Hippocampal formation (tissue), 2 donors: ENCODE data around the gene ROBO1.

ENCODE experiments used
- DNase-seq, 2 donors: peaks; one replicate each; lab custom pipeline; 2025; lab: John Stamatoyannopoulos, UW

Gene ROBO1

GRCh38 chr3:79012946-79013362 lies 754.8 kb downstream of the ROBO1 start:
- peak; percentile 38 to 70 for DNase-seq

GRCh38 chr3:79012530-79012913 lies 755.3 kb downstream of the ROBO1 start:
- DNase-seq, result no peak

GRCh38 chr3:79011821-79012529 lies 755.8 kb downstream of the ROBO1 start:
- no peak for DNase-seq

DNA sequence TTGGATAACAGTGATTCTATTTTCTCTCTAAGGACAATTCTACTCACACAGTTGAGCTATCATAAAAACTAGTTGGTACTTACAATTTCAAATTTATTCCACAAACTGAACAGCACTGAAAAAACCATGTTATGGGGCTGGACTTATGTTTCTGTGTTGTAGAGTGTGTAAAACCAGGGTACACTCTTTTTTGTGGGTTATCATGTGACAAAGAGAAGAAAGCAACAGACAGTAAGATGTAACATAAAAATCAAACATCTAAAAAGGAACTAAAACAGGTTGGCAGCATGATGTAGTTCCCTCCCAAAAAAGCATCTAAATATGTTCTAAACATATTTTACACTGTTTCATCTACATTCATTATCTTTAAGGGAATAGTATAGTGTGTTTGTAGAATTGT lies 757.9 kb downstream of the ROBO1 start:
- no peak for DNase-seq

DNA sequence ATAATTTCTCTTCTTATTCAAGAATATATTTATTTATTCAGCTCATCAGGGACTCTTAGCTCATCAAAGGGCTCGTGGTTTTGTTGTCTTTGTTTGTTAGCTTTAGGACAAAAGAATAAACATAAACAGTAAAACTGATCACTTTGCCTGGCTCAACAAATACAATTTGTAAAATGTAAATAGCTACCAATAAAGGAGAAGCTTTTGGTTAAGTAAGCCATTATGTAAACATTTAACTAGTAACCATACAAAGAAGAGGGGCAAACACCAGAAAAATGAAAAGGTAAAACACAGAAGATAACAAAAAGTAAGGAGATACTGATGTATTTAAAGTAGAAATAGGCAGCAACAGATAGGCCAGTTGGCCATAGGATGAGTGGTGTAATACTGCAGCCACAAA lies 761.7 kb downstream of the ROBO1 start:
- DNase-seq, result no peak

GRCh38 chr3:79005084-79005483 lies 762.7 kb downstream of the ROBO1 start:
- DNase-seq, result no peak

GRCh38 chr3:79003994-79004393 lies 763.8 kb downstream of the ROBO1 start:
- DNase-seq, result no peak

DNA sequence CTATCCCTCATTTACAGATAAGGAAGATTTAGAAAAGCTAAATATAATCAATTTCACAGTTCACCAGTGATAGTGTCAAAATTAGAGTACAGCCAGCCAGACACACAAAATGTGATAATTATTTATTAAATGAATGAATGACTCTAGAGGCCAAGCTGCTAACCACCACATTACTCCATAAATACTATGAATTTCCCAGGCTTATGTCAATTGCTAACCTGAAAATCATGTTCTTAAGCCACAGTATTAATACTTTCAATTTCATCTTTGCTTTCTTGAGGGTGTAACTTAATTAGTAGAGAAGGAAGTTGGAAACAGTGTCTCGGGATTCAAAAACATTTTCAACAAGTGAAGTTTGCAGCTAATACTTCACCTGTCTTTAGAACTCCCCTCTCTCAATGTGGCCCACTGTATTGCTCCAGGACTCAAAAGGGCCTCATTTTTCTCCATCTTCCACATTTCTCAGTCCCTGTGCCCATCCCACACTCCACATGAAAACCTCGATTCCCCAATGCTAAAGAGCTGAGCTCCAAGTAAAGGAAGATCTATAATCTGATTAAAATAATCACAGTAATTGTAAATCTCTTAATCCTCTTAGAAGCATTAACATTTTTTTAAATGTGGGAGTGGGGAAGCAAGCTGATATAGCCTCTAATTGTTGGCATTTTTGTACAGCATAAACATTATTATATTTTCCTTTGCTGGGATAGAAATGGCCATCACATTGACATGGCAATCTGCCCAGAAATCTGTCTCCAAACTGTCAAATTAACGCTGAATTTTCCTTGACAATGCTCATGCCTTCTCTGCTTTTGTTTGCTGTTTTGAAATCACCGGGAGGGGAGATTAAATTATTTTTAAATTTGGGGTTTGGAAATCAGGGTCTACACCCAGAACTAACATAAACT lies 765.1 kb downstream of the ROBO1 start:
- no peak for DNase-seq

DNA sequence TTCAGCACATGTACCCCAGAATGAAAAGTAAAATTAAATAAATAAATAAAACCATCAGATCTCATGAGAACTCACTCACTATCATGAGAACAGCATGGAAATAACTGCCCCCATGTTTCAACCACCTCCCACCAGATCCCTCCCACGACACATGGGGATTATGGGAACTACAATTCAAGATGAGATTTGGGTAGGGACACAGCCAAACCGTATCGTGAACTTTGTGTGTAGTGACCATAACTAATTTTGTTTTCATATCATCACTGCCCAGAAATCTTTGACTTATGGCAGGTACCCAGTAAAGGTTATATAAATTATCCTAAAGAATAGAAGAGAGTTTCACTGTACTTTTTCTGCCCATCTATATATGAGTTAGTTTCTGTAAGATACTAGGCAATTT lies 766.5 kb downstream of the ROBO1 start:
- DNase-seq, result no peak

GRCh38 chr3:78999139-78999538 lies 768.7 kb downstream of the ROBO1 start:
- DNase-seq, result no peak

DNA sequence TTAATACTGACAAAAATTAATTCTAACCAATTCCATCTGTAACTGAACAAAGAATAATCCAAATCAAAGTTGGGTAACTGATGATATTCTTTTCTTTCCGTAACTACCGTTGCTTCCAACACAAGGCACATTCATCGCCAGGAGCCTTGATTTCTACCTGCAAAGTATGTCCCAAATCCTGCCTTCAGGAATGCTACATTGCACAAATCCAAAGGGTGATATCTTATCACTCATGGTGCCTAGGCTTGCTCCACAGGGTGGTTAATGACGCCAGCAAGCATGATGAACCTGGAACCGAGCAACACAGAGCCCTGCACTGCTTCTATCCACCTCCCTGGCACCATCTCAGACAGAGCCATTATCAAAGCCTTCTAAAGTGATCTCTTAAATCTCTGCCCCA lies 772.7 kb downstream of the ROBO1 start:
- no peak for DNase-seq

DNA sequence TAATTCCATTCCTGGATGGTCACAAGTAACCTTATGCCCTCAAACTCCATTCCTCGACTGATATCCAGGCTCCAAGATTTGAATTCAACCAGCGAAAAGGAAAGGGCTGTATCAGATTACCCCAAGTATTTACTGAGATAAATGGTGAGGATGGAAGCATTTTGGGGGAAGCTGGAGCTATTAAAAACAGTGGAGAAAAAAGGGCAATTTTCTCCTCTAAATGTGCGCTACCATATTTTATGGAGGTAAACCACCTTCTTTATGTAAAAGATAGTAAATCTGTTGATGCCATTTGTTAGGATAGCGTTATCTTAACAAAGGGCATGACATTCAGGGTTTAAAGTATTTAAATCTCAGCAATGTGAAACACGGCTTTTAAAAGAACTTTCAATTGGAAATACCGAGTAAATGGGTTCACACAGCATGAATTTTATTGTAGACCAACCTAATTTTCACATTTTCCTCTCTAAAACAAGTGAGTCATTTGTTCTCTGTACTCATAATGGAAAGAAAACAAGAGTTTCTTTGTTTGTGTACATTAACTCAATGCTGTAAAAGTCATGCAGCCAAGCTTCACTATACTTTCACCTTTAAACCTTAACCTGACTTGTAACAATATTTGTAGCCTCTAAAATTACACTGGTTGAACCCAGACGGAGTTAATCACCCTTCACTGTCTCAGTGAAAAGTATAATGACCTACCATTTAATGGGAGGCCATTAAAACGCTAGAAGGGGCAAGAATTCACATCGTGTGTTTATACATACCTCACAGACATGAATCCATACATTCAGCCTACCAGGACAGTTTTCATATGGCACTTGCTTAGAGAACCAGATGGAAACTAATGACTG lies 773.4 kb downstream of the ROBO1 start:
- no peak for DNase-seq

GRCh38 chr3:78993375-78993774 lies 774.4 kb downstream of the ROBO1 start:
- no peak for DNase-seq

GRCh38 chr3:78992830-78993229 lies 775.0 kb downstream of the ROBO1 start:
- no peak for DNase-seq

- DNase-seq, result no peak
Measured at GRCh38 chr3:78992400-78992799, 775.4 kb downstream of the ROBO1 start.

DNA sequence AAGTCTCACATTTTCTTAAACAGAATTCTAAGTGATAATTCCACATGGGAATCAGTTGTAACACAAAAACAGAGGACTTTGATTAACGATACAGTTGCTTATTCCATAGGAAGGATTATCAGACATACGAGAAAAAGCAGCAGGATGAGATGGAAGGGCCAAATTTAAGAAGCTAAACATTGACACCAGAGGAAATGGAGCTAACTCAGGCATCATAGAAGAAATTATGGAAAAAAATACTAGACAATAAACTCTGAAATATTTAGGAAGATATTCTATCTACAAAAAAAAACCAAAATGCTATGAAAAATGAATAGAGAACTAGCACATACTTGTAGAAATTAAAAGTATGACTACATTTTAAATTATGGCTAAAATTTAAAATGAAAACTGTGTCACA lies 776.1 kb downstream of the ROBO1 start:
- DNase-seq, result no peak

GRCh38 chr3:78990156-78990555 lies 777.6 kb downstream of the ROBO1 start:
- DNase-seq, result no peak

DNA sequence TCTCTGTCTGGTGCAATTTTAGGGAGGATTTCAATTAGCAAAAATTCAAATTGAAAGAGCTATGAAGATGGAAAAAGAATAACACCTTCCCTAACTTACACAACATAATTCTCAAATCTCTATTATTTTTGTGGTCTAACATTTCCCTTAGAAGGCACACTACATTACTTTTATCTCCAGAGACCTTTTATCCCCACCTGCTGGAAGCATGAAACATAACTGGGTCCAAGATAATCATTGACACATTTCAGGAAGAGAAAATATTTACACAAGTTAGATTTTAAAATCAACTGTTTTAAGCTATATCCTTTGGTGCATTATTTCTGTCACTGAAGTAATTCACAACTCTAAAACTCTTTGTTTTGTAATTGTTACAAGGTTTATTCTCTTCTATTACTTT lies 779.5 kb downstream of the ROBO1 start:
- DNase-seq, result no peak

DNA sequence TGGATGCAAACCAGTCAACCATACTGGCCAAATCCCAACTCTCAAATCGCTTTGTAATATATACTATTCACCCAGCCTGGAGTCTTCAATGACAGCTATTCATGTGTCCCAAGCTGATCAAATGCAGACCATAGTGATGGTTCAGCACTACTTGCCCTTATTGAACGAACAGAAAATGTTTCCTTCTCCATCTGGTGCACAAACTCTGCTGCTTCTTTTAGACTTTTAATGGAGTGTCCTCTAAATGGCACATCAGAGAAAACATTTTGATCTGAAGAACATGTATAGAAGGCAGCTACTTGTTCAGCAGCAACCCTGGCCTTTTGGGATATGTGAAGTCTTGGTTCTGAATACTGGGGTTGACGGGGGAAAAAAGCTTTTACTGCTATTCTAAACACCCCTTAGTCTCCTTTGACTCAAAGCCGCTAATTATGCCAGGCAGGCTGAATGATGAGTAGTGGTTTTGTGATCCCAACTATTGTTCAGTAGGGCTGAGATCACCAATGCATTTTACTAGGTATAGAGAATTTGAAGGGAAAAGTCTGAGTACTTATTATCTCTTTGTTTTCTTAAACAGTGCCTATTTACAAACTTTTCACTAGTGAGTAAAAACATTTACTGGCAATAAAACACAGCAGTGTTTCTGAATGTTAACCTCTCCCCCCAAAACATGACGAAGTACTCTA lies 781.2 kb downstream of the ROBO1 start:
- DNase-seq, result peak in 1 of 2 donors; percentile 36

DNA sequence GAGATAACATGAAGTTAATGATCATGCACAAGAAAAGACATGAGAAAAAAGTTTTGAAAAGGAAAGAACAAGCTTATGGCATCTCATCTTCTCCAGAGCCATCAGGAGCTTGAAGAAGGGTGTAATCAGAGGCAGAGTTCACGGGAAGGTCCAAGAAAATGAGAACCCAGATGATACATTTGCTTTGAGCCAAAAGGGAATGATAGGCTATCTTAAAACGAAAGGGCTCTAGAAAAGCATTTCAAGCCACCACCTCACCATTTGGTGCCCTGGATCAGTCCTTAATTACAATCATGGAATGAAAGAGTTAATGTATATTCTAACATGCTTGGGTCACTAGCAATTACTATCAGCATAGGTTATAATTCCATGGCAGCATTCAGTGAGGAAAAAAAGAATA lies 781.8 kb downstream of the ROBO1 start:
- no peak for DNase-seq

DNA sequence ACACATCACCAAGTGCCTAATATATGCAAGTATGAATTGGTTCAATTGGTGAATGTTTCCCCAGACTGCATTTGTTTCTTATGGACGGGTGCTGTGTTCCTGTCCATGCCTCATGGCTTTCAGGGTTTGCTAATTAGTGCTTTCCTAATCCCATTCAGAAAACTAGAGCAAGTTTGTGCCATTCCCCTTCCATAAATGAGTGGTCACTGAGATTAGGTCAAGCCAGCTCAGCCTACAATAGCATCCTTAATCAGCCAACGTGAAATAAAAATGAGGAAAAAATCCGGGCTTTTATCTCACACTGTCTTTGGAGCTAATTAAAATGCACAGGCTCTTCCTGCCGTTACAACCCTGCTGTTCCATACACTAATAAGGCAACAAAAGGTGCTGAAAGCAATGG lies 788.8 kb downstream of the ROBO1 start:
- no peak for DNase-seq

GRCh38 chr3:78978037-78978436 lies 789.8 kb downstream of the ROBO1 start:
- peak in 1 of 2 donors; percentile 36 for DNase-seq
